Endodermal cell (in vitro differentiated cells): ENCODE results near the gene ZDHHC18. TPM values are rescaled to one million over a fixed set of nuclear protein-coding genes. Genes with fewer than 3 reads are reported as not detected.
A peak's percentile ranks its signal among the peaks of the same experiment; 100 is the strongest.

Source experiments
- DNase-seq: peaks from one replicate; pipeline ENCODE4 v3.0.0-alpha.2; 2017
- H3K27ac ChIP-seq: 2 replicates; pipeline ENCODE4 v1.5.1; 2013; ENCODE audit warnings: mild to moderate bottlenecking, low read depth, low read length, moderate library complexity
- H3K27me3 ChIP-seq: 2 replicates; pipeline ENCODE4 v1.6.1; 2013; ENCODE audit warnings: mild to moderate bottlenecking, low read length, moderate library complexity; ENCODE audit not compliant: insufficient read depth, control insufficient read depth, poor library complexity, severe bottlenecking
- H3K36me3 ChIP-seq: 2 replicates; pipeline ENCODE4 v1.7.0; 2013; ENCODE audit warnings: mild to moderate bottlenecking, low read length, moderate library complexity; ENCODE audit not compliant: control insufficient read depth, insufficient read depth
- H3K4me1 ChIP-seq: one replicate; pipeline ENCODE4 v1.7.0; 2013; ENCODE audit warnings: low read length; ENCODE audit not compliant: control insufficient read depth, insufficient read depth
- H3K4me3 ChIP-seq: 2 replicates; pipeline ENCODE4 v1.5.1; 2013; ENCODE audit warnings: mild to moderate bottlenecking, low read length, moderate library complexity
- H3K9ac ChIP-seq: 2 replicates; pipeline ENCODE4 v1.6.1; 2013; ENCODE audit warnings: mild to moderate bottlenecking, low read length, moderate library complexity; ENCODE audit not compliant: poor library complexity, severe bottlenecking; ENCODE audit errors: extremely low read depth
- H3K9me3 ChIP-seq: 2 replicates; pipeline ENCODE4 v1.6.1; 2013; ENCODE audit warnings: mild to moderate bottlenecking, low read length, moderate library complexity; ENCODE audit not compliant: control insufficient read depth
- H3K27ac Mint-ChIP-seq: 2 replicates; pipeline ENCODE4 v1.8.0; 2020; ENCODE audit warnings: mixed read lengths
- H3K27me3 Mint-ChIP-seq: 2 replicates; pipeline ENCODE4 v1.8.0; 2021; ENCODE audit warnings: mild to moderate bottlenecking, mixed read lengths; ENCODE audit not compliant: insufficient read depth
- H3K36me3 Mint-ChIP-seq: 2 replicates; pipeline ENCODE4 v1.8.0; 2020; ENCODE audit warnings: low read depth, mixed read lengths
- H3K4me1 Mint-ChIP-seq: 2 replicates; pipeline ENCODE4 v1.8.0; 2020; ENCODE audit warnings: mixed read lengths
- H3K4me3 Mint-ChIP-seq: 2 replicates; pipeline ENCODE4 v1.8.0; 2020; ENCODE audit warnings: mild to moderate bottlenecking, moderate library complexity, mixed read lengths
- H3K9me3 Mint-ChIP-seq: 2 replicates; pipeline ENCODE4 v1.8.0; 2020; ENCODE audit warnings: mild to moderate bottlenecking, mixed read lengths
- CTCF ChIP-seq: fragments of 200-600 bp; sonication (generic); conservative IDR thresholded peaks from 2 replicates; pipeline ENCODE4 v1.5.0; 2021; ENCODE audit warnings: antibody characterized with exemption, mild to moderate bottlenecking
- WGBS, 2 experiments: methylation state at CpG; one replicate each; pipeline versions ENCODE4 v1.1.5 to v1.1.7; 2013; ENCODE audit warnings: missing lambda C conversion rate in 2 of 2, mixed read lengths in 1 of 2; ENCODE audit not compliant: insufficient coverage in 1 of 2, insufficient read length in 1 of 2; 5-methylcytosine and 5-hydroxymethylcytosine counted together
- long read RNA-seq, 4 experiments: library from polyadenylated mRNA in 2 of 4; library from RNA in 1 of 4; library from capped mRNA in 1 of 4; stranded (forward) in 3 of 4; unstranded in 1 of 4; transcript quantifications; one replicate each; pipeline ENCODE4 v2.0.0, GENCODE V29; 2020 to 2021; ENCODE audit warnings: inconsistent platforms in 1 of 4
- polyA plus RNA-seq, 2 experiments: library from polyadenylated mRNA; stranded (reverse); fragments of 50-300 nt; gene quantifications; one replicate each; pipeline ENCODE4 v1.2.3, GENCODE V29; 2013
- total RNA-seq, 2 donors: library from RNA; stranded (reverse); fragmentation: NEBNext Ultra II Directional in 1 of 2; extraction: Animal tissue kit (Norgen Biotek cat#: 25700) in 1 of 2; gene quantifications; 2 replicates in 1 of 2; 3 replicates in 1 of 2; pipeline ENCODE4 v1.2.1, GENCODE V29; 2021

The ZDHHC18 gene
- total RNA-seq: 10 to 100 TPM; 39.7 to 42.4 TPM
- 37.1 TPM for polyA plus RNA-seq (2013, experiment 1 of 2)
- 34.3 TPM for polyA plus RNA-seq (2013, experiment 2 of 2)
- long read RNA-seq, experiment 1, full-length matches to known transcripts: 3 of 27 reads
- long read RNA-seq, experiment 1, partial matches to known transcripts: 4 of 27 reads
- long read RNA-seq, experiment 1, other reads (novel, unspliced or antisense): 20 of 27 reads
- long read RNA-seq, experiment 2, full-length matches to known transcripts: 62 of 78 reads
- long read RNA-seq, experiment 2, partial matches to known transcripts: 8 of 78 reads
- long read RNA-seq, experiment 2, other reads (novel, unspliced or antisense): 8 of 78 reads
- long read RNA-seq, experiment 3, full-length matches to known transcripts: 7 of 20 reads
- long read RNA-seq, experiment 3, partial matches to known transcripts: 12 of 20 reads
- long read RNA-seq, experiment 3, other reads (novel, unspliced or antisense): 1 of 20 reads
- long read RNA-seq, experiment 4, partial matches to known transcripts: 1 of 10 reads
- long read RNA-seq, experiment 4, other reads (novel, unspliced or antisense): 9 of 10 reads

- TF ChIP-seq CTCF: peak; percentile 65
- peaks cover 4% of the 10 kb centered on the region for H3K36me3 Mint-ChIP-seq
- Histone ChIP-seq H3K9ac (peak within 1 kb of the TSS; percentile 39), H3K27me3 (no peaks in the 10 kb centered on the region), H3K9me3 (no peaks in the 10 kb centered on the region), H3K4me1 (peaks cover 5% of the 10 kb centered on the region), H3K4me3 (peak within 1 kb of the TSS; percentile 86), H3K36me3 (peaks cover 15% of the 10 kb centered on the region), H3K27ac (peak within 1 kb of the TSS; percentile 53)
- peaks cover 3% of the 10 kb centered on the region for H3K9me3 Mint-ChIP-seq
- peak within 1 kb of the TSS; percentile 77 for H3K27ac Mint-ChIP-seq
- peak; percentile 86 for DNase-seq
- 3 to 6% methylated on average over 53 to 107 of the region's 107 CpGs for WGBS, 2 experiments
- H3K4me1 Mint-ChIP-seq: peaks cover 39% of the 10 kb centered on the region
- no peaks in the 10 kb centered on the region for H3K27me3 Mint-ChIP-seq
- H3K4me3 Mint-ChIP-seq: peak within 1 kb of the TSS; percentile 78
These were observed at the start of gene ZDHHC18 for GRCh38 chr1:26826261-26827105. Gene ZDHHC18 (plus strand): TSS chr1:26826688. CDS start chr1:26826805, 117 bp downstream.

GRCh38 chr1:26779098-26779668 lies 47.3 kb upstream of the ZDHHC18 start:
- no peak for TF ChIP-seq CTCF
- peaks cover 76% of the 10 kb centered on the region for H3K36me3 Mint-ChIP-seq
- 96% methylated on average over 11 of the region's 11 CpGs for WGBS, 2 experiments
- Histone ChIP-seq H3K36me3 (peaks cover 92% of the 10 kb centered on the region), H3K4me1 (peaks cover 8% of the 10 kb centered on the region), H3K27me3 (no peaks in the 10 kb centered on the region), H3K4me3 (no peak overlapping the region), H3K9me3 (no peaks in the 10 kb centered on the region), H3K9ac (no peak overlapping the region), H3K27ac (no peak overlapping the region)
- H3K4me3 Mint-ChIP-seq: no peak overlapping the region
- peaks cover 23% of the 10 kb centered on the region for H3K4me1 Mint-ChIP-seq
- no peaks in the 10 kb centered on the region for H3K9me3 Mint-ChIP-seq
- no peak for DNase-seq
- H3K27ac Mint-ChIP-seq: peak overlapping the region; percentile 36
- no peaks in the 10 kb centered on the region for H3K27me3 Mint-ChIP-seq

- Histone ChIP-seq H3K9me3 (no peaks in the 10 kb centered on the region), H3K36me3 (peaks cover 80% of the 10 kb centered on the region), H3K27me3 (no peaks in the 10 kb centered on the region), H3K4me3 (no peak overlapping the region), H3K27ac (no peak overlapping the region), H3K9ac (no peak overlapping the region), H3K4me1 (peaks cover 10% of the 10 kb centered on the region)
- no peak overlapping the region for H3K4me3 Mint-ChIP-seq
- 94 to 96% methylated on average over 19 to 21 of the region's 21 CpGs for WGBS, 2 experiments
- TF ChIP-seq CTCF: no peak
- no peak overlapping the region for H3K27ac Mint-ChIP-seq
- H3K36me3 Mint-ChIP-seq: peaks cover 64% of the 10 kb centered on the region
- H3K9me3 Mint-ChIP-seq: no peaks in the 10 kb centered on the region
- DNase-seq: no peak
- H3K4me1 Mint-ChIP-seq: peaks cover 28% of the 10 kb centered on the region
- H3K27me3 Mint-ChIP-seq: no peaks in the 10 kb centered on the region
These were observed 46.0 kb upstream of the ZDHHC18 start for GRCh38 chr1:26780344-26780957.
